GM21423 (cell line): Measurements from ENCODE around the gene YARS1.

ENCODE experiments used
- ATAC-seq: cut with Tn5 transposase; IDR thresholded peaks from one replicate; pipeline ENCODE4 v1.9.1; 2021; ENCODE audit warnings: mild to moderate bottlenecking, moderate library complexity; ENCODE audit not compliant: unreplicated experiment

The YARS1 gene

DNA sequence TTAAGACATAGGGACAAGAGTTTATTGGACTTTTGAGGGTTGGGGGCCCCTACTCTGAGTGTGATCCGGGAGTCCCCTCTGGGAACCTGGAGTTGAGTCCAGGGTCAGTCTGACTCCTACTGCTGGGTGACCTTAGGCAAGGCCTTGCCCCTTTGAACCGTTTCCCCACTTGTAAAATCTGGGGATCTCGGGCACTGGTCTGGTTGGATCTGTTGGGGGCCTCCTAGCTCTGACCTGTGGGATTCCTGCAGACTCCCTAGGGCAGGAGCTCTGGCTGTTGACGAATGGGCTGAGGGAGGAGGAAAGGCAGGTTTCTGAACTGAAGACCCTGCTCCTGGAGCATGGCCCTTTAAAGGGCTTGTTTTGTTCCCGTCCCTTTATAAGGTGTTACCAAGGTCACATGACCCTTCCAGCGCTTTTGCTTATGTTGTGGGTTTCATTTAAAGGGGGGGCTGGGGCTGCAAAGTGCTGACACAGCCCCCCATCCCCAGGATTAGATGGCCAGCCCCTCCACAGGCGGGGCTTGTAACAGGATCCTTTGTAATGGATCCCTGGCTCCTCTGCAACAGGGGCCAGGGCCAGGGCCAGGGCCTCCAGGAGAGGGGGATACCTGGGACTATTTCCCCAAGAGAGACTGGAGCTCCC is 50.7 kb downstream of the YARS1 start:
- ATAC-seq = no peak

DNA sequence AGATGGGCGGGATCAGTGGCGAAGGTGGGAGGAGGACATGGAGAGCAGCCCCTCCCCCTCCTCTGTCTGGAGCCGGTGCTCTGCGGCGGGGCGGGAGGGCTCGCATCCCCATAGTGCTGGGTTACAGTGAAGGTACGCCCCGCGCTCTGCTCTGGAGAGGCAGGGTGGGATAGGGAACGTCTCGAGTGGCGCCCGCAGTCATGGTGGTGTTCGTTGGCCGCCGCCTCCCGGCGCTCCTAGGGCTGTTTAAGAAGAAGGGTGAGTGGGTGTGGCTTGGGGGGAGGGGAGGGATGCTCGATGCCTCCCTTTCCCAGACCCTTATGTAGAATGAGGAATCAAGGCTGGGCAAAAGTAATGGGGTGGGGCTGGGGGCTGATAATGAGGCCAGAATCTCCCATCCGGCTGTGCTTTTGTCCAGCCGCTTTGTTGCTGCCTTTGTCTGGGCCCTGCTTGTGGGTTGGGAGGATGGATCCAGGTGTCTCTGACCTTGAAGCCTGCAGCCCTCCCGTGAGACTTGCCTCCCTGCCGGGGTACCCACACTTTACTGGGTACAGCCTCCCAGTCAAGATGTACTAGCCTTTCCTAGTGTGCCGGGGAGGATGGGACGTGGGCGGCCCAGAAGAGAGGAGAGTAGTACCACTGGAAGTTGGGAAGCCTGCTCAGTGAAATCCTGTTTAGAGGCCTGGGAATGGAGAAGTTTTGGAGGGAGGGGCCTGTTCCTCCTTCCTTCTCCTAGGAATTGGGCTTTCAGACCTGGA is 51.4 kb downstream of the YARS1 start:
- no peak for ATAC-seq

- ATAC-seq = no peak
Observed at GRCh38 chr1:32764826-32765569, 52.2 kb downstream of the YARS1 start.

GRCh38 chr1:32763221-32763620 is 53.9 kb downstream of the YARS1 start:
- ATAC-seq = no peak

- no peak for ATAC-seq
Observed at GRCh38 chr1:32761936-32762335, 55.2 kb downstream of the YARS1 start.

- no peak for ATAC-seq
Observed at GRCh38 chr1:32761253-32761877, 55.8 kb downstream of the YARS1 start.

DNA sequence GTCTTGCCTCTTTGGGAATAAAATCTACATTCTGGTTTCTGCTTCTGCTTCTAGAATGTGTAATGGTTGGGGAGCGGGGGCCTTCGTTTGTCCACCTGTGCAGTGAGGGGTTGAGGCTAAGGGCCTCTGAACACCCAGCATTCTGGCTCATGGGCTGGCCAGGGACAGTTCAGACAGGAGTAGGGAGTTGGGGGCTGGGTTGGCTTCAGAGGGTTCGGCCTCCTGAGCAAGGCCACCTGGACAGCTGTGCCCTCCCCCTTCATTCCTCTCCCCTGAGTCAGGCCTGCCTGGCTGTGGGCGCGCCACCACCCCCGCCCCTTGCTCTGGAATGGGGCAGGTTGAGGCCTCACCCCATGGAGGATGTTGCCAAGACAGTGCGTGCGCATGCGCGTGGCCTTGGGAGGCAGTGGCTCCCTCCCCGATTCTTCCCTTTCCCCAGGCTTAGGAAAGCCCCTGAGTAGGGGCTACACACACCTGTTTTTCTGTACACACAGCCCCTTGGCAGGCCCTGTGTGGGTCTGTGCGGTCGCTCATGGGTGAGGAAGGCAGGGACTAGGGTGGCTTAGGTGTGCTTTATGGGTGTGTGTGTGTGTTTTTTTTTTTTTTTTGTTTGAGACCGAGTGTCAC is 57.0 kb downstream of the YARS1 start:
- no peak for ATAC-seq

DNA sequence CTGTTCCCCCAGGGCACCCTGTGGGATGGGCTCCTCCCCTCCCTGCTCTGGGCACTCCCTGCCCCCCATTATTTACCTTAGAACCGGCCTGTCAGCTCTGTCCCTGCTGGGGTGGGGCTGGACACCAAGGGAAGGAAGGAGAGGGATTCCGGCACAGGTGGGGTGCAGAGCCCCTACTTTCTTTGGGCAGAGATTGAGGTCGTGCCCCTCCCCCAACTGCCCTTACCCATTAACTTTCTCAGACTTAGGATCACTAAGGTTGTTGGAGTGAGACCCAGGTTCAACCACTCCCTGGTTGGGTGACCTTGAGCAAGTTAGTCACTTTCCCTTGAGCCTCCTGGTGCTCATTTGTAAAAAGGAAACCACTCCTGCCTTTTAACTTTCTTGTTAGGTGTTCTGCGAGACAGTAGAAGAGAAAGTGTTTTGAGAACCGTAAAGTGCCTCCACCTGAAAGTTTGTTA is 57.6 kb downstream of the YARS1 start:
- no peak for ATAC-seq

DNA sequence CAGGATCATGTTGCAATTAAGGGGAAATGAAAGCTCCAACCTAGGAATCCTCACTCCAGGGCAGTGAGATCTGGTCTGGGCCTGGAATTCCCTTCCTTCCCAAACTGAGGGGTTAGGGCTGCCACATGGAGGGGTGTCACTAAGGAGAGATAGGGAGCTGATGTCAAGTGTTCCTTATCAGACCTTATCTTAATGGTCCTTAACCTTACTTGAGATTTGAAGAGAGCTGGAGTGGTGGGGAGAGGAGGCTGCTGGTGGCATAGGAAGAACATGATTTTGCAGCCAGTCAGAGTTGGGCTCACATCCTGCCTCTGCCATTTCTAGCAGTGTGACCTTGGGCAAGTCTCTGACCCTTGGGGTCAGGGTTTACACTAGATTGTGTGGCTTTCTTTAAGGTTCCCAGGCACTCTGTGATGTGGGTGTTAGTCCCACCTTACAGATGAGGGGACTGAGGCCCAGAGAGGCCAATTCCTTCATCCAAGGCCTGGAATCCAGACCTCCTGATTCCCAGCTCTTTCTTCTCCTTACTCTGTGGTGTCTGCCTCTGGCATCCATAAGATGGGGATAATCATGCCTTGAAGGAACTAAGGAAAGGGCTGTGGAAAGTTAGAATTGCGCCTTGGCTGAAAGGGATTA is 58.2 kb downstream of the YARS1 start:
- ATAC-seq = no peak

GRCh38 chr1:32758177-32758794 is 58.9 kb downstream of the YARS1 start:
- no peak for ATAC-seq

GRCh38 chr1:32757213-32757895 is 59.8 kb downstream of the YARS1 start:
- no peak for ATAC-seq

GRCh38 chr1:32755810-32756159 is 61.4 kb downstream of the YARS1 start:
- ATAC-seq = no peak

GRCh38 chr1:32755098-32755809 is 61.9 kb downstream of the YARS1 start:
- no peak for ATAC-seq

- no peak for ATAC-seq
Observed at GRCh38 chr1:32754317-32755097, 62.7 kb downstream of the YARS1 start.

DNA sequence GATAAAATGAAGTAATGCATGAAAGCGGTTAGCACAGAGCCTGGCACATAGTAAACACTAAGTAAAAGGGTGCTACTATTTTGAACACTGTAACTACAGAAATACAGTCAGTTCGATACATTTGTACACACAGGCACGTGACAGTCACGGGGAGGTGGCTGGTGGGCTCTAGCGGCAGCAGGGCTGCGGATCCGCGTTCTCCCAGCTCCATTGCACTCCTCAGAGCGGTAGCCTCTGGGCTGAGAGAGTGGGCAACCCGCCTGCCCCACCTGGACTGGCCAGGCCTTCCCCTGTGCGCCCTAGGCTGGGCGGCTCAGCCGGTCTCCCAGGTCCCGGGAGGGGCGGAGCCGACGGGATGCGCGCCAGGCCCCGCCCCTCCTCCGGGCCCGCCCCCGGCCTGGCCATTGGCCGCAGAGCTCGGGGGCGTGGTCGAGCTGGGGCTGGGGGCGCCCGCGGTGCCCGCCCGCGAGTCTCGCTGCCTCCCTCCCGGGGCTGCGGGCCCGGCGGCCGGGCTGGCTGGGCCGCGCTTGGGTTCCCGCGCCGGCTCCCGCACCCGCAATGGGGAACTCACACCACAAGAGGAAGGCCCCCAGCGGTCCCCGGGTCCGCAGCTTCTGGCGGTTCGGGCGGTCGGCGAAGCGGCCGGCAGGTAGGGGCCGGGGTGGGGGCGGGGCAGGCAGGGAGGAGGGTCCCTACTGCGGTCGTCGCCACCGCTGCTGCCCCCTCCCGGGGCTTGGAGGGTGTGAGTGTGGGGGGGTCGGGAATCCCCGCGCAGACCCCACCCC is 63.4 kb downstream of the YARS1 start:
- ATAC-seq = peak; percentile 76

GRCh38 chr1:32749771-32750170 is 67.4 kb downstream of the YARS1 start:
- ATAC-seq = no peak

GRCh38 chr1:32749332-32749731 is 67.8 kb downstream of the YARS1 start:
- ATAC-seq = no peak
